GM12873 (cell line): ENCODE data around the gene ZFP62.

Source experiments
- CTCF ChIP-seq: IDR thresholded peaks from 2 replicates; pipeline ENCODE4 v1.5.1; 2012; ENCODE audit warnings: low read depth, mild to moderate bottlenecking, moderate library complexity, low read length, control low read depth; ENCODE audit not compliant: insufficient read depth; ENCODE audit errors: missing control alignments

The ZFP62 gene

GRCh38 chr5:180901319-180902009, 40.4 kb upstream of the ZFP62 start:
- no peak for TF ChIP-seq CTCF

GRCh38 chr5:180900178-180900577, 39.1 kb upstream of the ZFP62 start:
- TF ChIP-seq CTCF, result no peak

DNA sequence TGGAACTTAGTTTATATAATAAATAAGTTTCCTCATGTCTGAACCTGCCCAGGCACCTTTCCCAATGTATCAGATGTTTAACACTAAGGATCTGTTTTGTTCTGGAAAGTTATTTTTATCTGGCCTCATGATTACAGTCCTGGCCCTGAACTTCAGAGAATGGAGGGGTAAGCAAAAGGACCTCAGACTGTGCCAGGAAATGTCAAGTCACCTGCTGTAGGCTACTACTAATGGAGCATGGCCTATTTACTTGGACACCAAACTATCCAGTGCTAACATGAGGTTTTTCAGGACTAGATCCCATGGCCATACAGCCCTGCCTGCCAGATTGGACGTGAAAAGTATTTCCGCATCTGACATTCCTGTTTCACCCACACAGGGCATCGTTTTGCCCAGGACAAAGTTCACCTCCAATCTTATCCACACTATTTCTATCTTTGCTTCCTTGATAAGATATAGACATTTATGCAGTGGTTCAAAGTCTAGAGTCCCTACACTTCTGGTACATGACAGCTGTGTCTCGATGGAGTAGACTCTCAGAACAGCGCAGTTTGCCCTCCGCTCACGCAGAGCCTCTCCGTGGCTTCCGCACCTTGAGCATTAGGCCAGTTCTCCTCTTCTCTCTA, 37.7 kb upstream of the ZFP62 start, which contains the start of gene BTNL8:
Gene BTNL8 (plus strand): TSS at position 539 of the 626 bp plus-strand sequence. CDS start 152 bp downstream, outside the sequence.
- no peak for TF ChIP-seq CTCF

- no peak for TF ChIP-seq CTCF
Observed at GRCh38 chr5:180889381-180889780, 28.3 kb upstream of the ZFP62 start.

DNA sequence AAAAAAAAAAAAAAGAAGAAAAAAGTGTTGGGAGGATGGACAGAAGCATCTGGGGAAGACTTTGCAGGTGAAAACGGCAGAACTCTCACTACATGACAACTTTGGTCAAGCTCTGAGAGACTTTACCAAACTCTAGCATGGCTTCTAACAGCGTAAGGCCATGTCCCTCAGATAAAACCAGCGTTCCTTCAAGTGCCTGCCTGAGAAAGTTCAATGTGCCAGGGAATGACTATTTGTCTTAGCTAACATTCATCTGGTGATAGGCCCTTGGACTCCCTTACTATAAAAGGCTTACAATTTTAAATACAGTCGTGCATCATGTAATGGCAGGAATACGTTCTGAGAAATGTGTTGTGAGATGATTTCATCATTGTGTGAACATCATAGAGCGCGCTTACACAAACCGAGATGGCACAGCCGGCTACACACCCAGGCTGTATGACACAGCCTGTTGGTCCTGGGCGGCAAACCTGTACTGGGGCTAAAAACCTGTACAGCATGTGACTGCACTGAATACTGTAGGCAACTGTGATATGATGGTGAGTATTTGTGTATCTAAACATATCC, 14.9 kb upstream of the ZFP62 start:
- no peak for TF ChIP-seq CTCF

GRCh38 chr5:180874804-180875582, 13.9 kb upstream of the ZFP62 start:
- TF ChIP-seq CTCF, result no peak
